HG03064 (cell line): ENCODE data around the gene SELENOW.
"Not testable (repeated sequence)": the region's sequence is repeated elsewhere in the genome, so short reads cannot be mapped to it uniquely, and the experiment has no call there.

Experiments
- ATAC-seq: cut with Tn5 transposase; IDR thresholded peaks from one replicate; pipeline ENCODE4 v1.9.1; 2021; ENCODE audit warnings: low read depth; ENCODE audit not compliant: unreplicated experiment

The SELENOW gene

DNA sequence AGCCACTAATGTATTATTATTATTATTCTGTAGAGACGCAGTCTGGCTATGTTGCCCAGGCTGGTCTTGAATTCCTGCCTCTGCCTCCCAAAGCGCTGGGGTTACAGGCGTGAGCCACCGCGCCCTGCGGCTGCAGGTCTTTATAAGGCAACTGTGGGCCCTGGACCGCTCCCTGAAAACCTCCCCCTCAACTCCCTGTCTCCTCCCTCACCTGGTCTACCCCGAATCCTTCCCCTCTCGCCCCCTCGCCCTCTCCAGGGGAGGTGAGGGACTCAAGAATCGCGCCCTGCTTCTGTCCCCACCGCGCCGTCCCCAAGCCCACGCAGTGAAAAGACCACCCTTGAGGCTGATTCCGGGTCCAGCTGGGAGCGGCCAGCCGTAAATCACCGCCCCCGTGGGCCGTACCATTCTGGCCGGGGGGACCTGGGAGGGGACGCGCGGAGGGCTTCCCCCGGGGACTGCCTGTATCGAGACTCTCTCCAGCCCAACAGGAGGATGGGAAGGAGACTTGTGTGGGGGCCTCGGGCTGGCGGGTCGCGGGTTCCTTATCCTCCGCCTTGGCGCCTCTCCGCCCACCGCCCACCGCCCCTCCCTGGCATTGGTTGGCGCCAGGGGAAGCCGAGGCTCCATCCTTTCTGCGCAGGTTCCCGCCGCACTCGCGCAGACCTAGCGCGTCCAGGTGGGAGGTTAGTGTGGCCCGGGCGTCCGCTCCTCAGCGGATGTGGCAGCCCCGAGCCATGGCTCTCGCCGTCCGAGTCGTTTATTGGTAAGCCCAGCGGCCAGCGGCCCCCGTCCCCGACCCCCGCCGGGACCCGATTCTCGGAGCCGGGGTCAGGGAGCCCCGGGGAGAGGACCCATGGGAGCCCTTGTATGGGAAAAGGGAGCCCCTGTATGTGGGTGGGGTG is at the start of gene SELENOW:
Gene SELENOW, plus strand, starts transcription at position 655 of the 905 bp plus-strand sequence. Its CDS starts 83 bp downstream, at position 738.
- ATAC-seq, result peak; percentile 70

DNA sequence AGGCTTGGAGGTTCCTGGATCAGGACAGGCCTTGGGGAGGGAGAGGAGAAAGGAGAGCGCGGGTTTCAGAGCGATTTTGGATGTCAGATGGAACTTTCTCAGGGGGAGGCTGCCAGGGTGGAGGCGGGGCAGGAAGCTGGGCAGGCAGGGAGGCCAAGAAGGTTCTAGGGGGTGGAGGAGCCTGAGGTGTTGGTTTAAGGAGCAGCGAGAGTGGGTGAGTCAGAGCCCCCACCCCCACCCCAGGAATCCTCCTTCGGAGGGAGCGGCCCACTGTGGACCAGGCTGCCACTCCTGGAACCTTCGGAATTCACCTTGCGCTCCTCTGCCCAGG is 49.1 kb upstream of the SELENOW start:
- no peak for ATAC-seq

DNA sequence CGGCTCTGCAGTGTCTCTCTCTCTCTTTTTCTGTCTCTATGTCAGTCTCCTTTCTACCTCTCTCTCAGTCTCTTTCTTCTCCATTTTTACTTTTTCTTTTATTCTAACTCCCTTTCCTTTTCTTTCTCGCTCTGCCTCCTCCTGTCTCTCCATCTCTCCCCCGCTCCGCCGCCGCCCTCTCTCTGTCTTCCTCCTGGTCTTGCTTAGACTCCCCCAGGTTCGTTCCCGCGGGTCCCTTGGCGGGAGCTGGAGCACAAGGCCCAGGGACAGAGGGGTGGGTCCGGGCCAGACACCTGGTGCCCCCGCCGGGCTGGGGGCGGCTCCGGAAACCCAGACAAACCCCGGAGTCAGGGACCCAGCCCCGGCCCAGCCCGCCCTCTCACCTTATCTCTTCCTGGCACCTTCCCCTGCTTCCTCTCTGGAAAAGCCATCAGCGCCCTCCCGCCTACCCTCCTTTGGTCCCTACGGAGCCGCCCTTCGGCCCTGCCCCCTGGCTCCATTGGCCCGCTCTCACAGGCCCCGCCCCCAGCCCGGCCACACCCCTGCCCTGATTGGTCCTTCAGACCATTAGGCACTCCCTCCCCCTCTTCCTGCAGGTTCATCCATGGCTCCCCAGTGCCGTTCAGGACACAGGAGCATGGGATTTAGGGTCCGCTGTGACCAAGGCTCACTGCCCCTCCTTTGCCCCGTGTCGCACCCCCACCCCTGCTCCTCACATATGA is 48.5 kb upstream of the SELENOW start:
- ATAC-seq, result no peak

DNA sequence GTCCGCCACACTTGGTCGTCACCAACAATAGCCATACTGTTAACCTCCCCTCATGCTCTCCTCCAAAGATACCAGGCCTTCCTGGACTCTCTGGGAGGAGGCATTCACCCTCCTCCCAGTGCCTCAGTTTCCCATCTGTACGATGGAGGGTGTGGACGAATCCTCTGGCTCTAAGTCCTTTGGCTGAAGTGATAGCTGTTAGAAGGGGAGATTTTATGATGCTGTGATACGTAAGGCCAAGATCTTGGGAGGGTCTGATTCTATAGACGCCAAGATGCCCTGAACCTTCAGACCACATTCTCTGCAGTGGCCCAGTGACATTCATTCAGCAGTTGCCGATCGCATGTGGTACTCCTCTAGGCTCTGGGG is 48.0 kb upstream of the SELENOW start:
- ATAC-seq, result no peak

DNA sequence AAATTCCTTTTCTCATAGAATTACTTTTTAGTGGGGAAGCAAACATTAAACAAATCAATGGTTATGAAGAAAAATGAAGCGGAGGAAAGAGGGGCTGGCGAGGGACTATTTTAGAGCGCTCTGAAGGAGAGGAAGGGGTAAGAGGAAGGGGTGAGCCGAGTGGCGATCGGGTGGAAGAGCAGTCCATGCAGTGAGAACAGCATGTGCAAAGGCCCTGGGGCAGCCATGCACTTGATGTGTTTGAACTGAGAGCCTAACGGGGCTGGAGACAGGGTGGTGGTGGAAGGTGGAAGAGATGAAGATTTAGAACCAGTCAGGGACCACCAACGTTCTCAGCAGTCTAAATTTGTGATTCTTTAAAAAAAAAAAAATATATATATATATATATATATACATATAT is 47.6 kb upstream of the SELENOW start:
- no peak for ATAC-seq

DNA sequence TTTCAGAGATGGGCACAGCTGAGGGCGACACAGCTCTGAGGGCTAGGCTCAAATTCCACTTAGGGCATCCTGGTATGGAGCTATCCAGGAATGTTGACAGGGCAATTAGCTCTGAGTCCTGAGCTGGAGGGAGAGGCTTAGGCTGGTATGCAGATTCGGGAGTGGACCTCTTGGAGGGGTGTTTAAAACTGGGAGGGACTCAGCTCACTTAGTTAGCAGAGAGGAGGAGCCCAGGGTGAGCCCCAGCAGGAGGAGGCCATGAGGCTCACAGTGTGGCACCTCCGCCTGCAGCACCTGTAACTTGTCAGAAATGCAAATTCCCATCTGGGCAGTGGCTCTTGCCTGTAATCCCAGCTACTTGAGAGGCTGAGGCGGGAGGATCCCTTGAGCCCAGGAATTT is 43.4 kb upstream of the SELENOW start:
- no peak for ATAC-seq

DNA sequence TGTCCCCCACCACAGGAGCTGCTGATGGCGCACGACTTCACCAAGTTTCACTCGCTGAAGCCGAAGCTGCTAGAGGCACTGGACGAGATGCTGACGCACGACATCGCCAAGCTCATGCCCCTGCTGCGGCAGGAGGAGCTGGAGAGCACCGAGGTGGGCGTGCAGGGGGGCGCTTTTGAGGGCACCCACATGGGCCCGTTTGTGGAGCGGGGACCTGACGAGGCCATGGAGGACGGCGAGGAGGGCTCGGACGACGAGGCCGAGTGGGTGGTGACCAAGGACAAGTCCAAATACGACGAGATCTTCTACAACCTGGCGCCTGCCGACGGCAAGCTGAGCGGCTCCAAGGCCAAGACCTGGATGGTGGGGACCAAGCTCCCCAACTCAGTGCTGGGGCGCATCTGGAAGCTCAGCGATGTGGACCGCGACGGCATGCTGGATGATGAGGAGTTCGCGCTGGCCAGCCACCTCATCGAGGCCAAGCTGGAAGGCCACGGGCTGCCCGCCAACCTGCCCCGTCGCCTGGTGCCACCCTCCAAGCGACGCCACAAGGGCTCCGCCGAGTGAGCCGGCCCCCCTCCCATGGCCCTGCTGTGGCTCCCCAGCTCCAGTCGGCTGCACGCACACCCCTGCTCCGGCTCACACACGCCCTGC is 37.5 kb upstream of the SELENOW start:
- no peak for ATAC-seq

DNA sequence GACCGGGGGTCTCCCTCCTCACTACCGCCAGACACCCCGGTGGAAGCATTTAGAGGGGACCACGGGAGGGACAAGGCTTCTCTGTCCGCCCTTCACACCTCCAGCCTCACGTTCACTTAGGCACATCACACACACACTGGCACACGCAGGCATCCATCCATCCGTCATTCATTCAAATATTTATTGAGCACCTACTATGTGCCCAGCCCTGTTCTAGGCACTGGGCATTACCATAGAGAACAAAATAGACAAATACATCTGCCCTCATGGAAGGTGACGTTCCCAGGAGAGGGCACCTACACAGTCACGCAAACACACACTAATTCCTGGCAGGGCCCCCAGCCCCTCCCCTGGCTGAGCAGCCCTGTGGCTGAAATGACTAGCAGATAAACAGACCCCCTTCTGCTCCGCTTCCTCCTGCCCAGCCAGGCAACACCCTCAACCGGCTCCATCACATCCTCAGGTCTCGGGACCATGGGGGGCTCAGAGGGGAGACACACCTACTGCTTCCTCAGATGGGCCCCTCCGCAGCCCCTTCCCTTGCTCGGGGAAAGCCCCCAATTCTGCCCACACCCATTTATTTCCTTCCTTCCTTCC is 36.9 kb upstream of the SELENOW start:
- no peak for ATAC-seq

DNA sequence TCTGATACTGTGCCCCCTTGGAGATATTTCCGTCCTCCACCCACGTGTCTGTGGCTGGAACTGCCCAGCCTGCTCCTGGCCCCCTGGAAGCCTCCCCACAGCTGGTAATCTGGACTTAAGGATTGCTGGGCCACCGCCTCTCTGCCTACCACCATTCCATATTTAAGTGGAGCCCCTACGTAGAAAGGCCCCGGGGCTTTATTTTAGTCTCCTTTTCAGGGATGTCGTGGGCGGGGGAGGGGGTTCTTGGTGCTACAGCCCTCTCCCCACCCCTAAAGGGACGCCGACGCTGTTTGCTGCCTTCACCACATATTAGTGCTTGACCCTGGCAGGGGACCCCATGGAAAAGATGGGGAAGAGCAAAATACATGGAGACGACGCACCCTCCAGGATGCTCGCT is 35.9 kb upstream of the SELENOW start:
- no peak for ATAC-seq

DNA sequence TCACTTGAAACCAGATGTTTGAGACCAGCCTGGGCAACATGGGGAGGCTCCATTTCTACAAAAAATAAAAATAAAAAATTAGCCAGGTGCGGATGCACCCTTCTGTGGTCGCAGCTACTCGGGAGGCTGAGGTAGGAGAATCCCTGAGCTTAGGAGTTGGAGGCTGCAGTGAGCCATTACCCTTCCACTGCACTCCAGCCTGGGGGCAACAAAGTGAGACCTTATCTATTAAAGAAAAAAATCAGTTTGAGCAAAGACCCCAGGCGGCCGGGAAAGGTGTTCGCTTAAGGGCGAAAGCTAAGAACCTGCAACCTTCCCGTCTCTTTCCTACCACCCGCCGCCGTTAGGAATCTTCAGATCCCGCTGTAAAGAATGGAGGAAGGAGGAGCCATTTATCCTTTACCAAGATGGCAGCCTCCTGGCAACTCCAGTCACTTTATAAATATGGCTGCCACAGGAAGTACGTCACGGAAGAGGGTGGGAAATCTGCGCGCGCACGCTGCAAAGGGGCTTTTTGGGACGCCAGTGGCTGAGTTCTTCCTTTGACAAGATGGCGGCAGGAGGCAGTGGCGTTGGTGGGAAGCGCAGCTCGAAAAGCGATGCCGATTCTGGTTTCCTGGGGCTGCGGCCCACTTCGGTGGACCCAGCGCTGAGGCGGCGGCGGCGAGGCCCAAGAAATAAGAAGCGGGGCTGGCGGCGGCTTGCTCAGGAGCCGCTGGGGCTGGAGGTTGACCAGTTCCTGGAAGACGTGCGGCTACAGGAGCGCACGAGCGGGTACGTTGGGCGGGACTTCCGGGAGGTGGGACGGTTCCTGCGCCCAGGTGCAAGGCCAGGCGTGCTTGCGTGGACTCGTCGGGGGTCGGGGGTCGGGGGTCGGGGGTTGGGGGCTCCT is 33.2 kb upstream of the SELENOW start, which contains the start of gene NOP53:
Gene NOP53, plus strand, starts transcription at position 537 of the 892 bp plus-strand sequence. Its CDS starts 14 bp downstream, at position 551.
- ATAC-seq, result peak; percentile 60

DNA sequence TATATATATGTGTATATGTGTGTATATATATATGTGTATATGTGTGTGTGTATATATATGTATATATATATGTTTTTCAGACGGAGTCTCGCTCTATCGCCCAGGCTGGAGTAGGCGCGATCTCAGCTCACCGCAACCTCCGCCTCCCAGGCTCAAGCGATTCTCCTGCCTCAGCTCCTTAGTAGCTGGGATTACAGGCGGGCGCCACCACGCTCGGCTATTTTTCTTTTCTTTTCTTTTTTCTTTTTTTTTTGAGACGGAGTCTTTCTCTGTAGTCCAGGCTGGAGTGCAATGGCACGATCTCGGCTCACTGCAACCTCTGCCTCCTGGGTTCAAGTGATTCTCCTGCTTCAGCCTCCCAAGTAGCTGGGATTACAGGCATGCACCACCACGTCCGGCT is 32.4 kb upstream of the SELENOW start:
- ATAC-seq, result not testable (repeated sequence)

DNA sequence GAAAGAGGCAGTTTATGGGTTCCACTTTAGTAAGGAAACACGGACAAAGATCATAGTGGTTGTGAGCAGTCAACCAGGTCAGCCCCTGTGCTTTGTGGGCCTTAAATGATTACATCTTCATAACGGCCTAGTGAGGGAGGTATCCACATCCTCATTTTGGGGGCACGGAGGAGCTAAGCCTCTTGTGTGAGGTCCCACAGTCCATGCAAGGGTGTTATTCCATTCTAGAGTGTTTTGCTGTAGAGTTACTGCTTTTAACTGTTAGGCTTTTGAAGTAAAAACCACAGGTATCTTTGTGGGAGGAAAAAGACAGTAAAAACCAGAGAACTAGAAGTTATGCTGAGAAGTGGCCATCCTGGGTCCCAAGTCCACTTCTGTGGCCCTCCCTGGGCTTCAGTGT is 29.2 kb upstream of the SELENOW start:
- ATAC-seq, result no peak

DNA sequence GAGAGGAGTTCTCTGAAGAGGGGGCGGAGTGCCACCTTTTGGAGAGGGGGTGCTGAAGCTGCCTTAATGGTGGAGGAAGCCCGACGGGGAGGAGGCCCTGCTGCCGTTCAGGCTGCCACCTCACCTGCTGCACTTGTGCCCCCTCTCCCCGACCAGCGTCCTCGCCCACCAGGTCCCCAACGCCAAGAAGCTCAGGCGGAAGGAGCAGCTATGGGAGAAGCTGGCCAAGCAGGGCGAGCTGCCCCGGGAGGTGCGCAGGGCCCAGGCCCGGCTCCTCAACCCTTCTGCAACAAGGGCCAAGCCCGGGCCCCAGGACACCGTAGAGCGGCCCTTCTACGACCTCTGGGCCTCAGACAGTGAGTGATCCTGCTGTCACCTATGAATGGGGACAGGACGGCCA is 27.8 kb upstream of the SELENOW start:
- no peak for ATAC-seq

DNA sequence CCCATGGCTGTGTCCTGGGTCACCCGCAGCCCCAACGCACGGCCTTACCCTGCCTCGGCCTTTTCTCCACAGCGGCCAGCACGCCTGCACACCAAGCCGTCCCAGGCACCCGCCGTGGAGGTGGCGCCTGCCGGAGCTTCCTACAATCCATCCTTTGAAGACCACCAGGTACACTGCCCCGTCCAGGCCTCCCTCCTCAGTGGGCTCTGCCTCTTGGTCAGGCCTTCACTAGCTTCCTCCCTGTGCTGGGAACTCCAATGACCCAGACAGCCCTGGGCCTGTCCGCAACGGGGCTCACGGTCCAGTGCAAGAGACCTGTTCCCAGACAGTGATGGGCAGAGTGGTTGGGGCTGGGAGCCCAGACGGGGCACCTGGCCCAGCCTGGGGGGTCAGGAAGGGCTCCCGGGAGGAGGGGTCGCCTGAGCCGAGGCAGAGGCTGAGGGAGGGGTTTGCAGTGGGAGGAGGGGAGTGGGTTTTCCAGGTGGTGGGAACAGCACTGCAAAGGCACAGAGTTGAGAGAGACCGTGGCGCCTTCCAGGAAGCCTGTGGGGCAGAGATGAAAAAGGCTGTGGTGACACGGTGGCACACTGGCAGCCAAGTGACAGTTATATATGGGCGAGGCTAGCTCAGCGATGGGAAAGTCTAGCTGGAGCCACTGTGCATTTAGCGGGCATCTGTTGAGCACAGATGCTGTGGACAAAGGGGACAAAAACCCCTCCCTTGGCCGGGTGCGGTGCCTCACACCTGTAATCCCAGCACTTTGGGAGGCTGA is 25.9 kb upstream of the SELENOW start:
- no peak for ATAC-seq

DNA sequence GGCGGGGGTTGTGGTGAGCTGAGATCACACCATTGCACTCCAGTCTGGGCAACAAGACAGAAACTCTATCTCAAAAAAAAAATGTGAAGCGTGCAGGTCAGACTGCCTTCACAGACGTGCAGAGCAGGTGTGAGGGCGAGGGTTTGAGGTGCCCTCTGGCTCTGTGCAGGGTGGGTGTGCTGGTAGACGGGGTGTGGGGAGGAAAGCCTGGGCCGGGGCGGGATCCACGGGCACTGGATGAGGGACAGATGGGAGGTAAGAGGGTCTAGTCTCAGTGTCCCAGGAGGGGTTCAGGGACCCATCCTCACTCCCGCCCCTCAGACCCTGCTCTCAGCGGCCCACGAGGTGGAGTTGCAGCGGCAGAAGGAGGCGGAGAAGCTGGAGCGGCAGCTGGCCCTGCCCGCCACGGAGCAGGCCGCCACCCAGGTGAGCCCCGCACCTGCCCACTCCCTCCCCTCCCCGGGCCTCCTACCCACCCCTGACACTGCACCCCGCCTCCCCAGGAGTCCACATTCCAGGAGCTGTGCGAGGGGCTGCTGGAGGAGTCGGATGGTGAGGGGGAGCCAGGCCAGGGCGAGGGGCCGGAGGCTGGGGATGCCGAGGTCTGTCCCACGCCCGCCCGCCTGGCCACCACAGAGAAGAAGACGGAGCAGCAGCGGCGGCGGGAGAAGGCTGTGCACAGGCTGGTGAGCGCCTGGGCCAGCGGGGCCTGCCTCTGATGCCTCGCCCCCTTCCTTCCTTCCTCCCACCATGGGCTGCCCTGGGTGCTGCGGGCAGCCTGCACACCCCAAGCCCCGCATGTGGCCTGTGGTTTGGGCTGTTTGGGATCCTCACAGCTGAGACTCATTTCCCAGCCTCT is 24.1 kb upstream of the SELENOW start:
- no peak for ATAC-seq

DNA sequence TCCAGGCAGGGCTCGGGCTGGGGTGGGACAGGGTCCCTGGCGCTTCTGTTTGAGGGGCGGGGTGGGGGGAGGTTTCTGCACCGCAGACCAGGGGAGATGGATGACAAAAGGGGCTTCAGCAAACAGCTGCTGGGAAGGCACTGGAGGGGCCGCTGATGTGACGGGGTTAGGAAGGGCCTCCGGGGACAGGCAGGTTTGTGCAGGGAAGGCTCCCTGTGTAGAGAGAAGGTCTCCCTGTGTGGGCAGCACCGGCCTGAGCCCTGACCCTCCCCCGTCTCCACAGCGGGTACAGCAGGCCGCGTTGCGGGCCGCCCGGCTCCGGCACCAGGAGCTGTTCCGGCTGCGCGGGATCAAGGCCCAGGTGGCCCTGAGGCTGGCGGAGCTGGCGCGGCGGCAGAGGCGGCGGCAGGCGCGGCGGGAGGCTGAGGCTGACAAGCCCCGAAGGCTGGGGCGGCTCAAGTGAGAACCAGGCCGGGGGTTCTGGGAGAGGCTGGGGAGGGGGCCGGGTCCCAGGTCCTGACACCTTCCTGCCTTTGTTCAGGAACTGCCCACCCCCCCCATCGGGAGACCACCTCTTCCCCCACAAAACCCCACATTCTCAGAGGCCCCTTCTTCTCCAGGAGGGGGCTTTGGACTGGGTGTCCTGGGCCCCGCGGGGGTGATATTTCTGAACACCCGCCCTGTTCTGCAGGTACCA is 23.3 kb upstream of the SELENOW start:
- no peak for ATAC-seq

DNA sequence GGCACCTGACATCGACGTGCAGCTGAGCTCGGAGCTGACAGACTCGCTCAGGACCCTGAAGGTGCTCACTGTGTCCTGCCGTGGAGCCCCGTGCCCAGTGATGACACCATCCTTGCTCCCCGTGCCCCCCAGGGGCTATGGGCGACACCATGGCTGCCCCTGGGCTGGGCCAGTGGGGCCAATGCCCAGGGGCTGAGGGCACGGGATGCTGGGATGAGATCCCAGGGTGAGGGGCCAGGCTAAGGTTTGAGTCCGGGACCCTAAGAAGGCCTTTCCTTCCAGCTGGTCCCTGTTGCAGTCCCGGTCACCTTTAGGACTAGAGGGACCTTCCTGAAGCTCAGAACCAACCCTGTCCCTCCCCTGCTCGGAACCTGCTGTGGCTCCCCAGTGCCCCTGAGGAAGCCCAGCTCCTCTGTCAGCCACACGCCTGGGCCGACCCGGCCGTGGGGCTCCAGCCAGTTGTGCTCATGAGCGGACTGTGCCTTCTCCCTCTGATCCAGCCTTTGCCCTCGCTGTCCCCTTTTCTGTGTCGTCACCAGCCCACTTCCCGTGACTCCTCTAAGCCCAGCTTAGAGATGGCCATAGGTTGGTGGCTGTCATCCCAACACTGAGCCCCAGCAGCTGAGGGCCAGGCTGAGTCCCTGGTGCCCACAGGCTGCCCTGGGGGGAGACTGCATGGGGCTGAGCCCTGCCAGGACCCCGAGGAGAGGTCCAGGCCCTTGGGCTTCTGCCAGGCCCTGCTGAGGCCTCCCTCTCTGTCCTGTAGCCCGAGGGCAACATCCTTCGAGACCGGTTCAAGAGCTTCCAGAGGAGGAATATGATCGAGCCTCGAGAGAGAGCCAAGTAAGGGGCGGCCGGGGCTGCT is 22.5 kb upstream of the SELENOW start:
- ATAC-seq, result no peak
